H1 (cell line): Measurements from ENCODE around the gene DLST. TPM values are rescaled to one million over a fixed set of nuclear protein-coding genes. Genes with fewer than 3 reads are reported as not detected.

ENCODE experiments used
- CTCF ChIA-PET: fragments of 300-600 bp; sonication (Branson Sonifier 250); formaldehyde crosslinking; loops from one replicate; lab custom pipeline; 2021; ENCODE audit not compliant: partially characterized antibody; lab: Charles Lee
- POLR2A ChIA-PET: fragments of 300-600 bp; sonication (Branson Sonifier 250); formaldehyde crosslinking; loops from one replicate; lab custom pipeline; 2021; ENCODE audit warnings: inconsistent platforms; ENCODE audit not compliant: partially characterized antibody; lab: Charles Lee
- DNase-seq, 2 experiments: peaks; one replicate each; pipeline versions ENCODE4 v3.0.0 to v3.0.0-alpha.2; 2010 to 2022; ENCODE audit warnings: low spot score in 2 of 2, low read depth in 1 of 2, mixed read lengths in 1 of 2
- FAIRE-seq: peaks from 2 replicates; lab custom pipeline; 2011; peaks lifted over from hg19 to GRCh38; lab: Jason Lieb, UNC
- H2AFZ ChIP-seq: 2 replicates; pipeline ENCODE4 v1.8.1; 2012; ENCODE audit warnings: low read length, inconsistent platforms
- H2AK5ac ChIP-seq: 2 replicates; pipeline ENCODE4 v1.6.1; 2013; ENCODE audit warnings: low read depth, low read length
- H2BK120ac ChIP-seq: replicated peaks from 2 replicates; pipeline ENCODE3; 2013; ENCODE audit warnings: low read depth, low read length, inconsistent platforms
- H2BK12ac ChIP-seq: 2 replicates; pipeline ENCODE4 v1.6.1; 2013; ENCODE audit warnings: low read depth, low read length
- H2BK15ac ChIP-seq: 2 replicates; pipeline ENCODE4 v1.6.1; 2013; ENCODE audit warnings: low read length
- H2BK20ac ChIP-seq: 2 replicates; pipeline ENCODE4 v1.6.1; 2013; ENCODE audit warnings: low read length
- H2BK5ac ChIP-seq: 2 replicates; pipeline ENCODE4 v1.6.1; 2013; ENCODE audit warnings: low read depth, low read length
- H3K14ac ChIP-seq: 2 replicates; pipeline ENCODE4 v1.6.1; 2013; ENCODE audit warnings: inconsistent platforms; ENCODE audit not compliant: insufficient read length
- H3K18ac ChIP-seq: 2 replicates; pipeline ENCODE4 v1.6.1; 2013; ENCODE audit warnings: low read length; ENCODE audit errors: extremely low read depth
- H3K23ac ChIP-seq: 2 replicates; pipeline ENCODE4 v1.6.1; 2013; ENCODE audit warnings: inconsistent platforms; ENCODE audit not compliant: insufficient read length
- H3K23me2 ChIP-seq: 2 replicates; pipeline ENCODE4 v1.6.1; 2013; ENCODE audit warnings: low read depth, low read length
- H3K27ac ChIP-seq: 2 replicates; pipeline ENCODE4 v1.6.1; 2011; ENCODE audit warnings: low read depth, low read length, inconsistent platforms
- H3K27me3 ChIP-seq, 4 experiments: replicated peaks in 1 of 4; 1 replicate in 1 of 4; 2 replicates in 3 of 4; pipeline versions ENCODE4 v1.6.1 to v1.8.1; 2011 to 2013; ENCODE audit warnings: low read length in 3 of 4, mild to moderate bottlenecking in 3 of 4, inconsistent platforms in 2 of 4, mixed read lengths in 2 of 4, moderate library complexity in 1 of 4; ENCODE audit not compliant: control insufficient read depth in 3 of 4, insufficient read depth in 3 of 4; ENCODE audit errors: extremely low read depth in 1 of 4
- H3K36me3 ChIP-seq, 4 experiments: 2 replicates each; pipeline versions ENCODE4 v1.6.1 to v1.8.1; 2011 to 2013; ENCODE audit warnings: mild to moderate bottlenecking in 4 of 4, low read length in 3 of 4, moderate library complexity in 2 of 4, control low read depth in 1 of 4, inconsistent platforms in 1 of 4; ENCODE audit not compliant: insufficient read depth in 4 of 4, control insufficient read depth in 2 of 4
- H3K4ac ChIP-seq: replicated peaks from 2 replicates; pipeline ENCODE3; 2013; ENCODE audit warnings: low read length, low read depth, mixed read lengths, inconsistent platforms; ENCODE audit not compliant: insufficient read length
- H3K4me1 ChIP-seq, 4 experiments: replicated peaks in 1 of 4; 1 replicate in 1 of 4; 2 replicates in 3 of 4; pipeline versions ENCODE4 v1.6.1 to v1.8.1; 2011 to 2013; ENCODE audit warnings: low read length in 3 of 4, inconsistent platforms in 2 of 4, mixed read lengths in 1 of 4; ENCODE audit not compliant: insufficient read depth in 4 of 4, control insufficient read depth in 3 of 4
- H3K4me2 ChIP-seq, 2 experiments: 2 replicates each; pipeline versions ENCODE4 v1.6.1 to v1.8.1; 2011 to 2013; ENCODE audit warnings: low read depth in 2 of 2, low read length in 2 of 2, control low read depth in 1 of 2, inconsistent platforms in 1 of 2, mild to moderate bottlenecking in 1 of 2; ENCODE audit not compliant: insufficient read depth in 1 of 2
- H3K4me3 ChIP-seq, 4 experiments: fragments of 200-600, 300-600 bp in 1 of 4; sonication (generic), shearing (Covaris generic), sonication (Bioruptor Twin) in 1 of 4; 2 replicates each; pipeline versions ENCODE4 v1.5.1 to v1.8.1; 2011 to 2016; ENCODE audit warnings: low read length in 4 of 4, low read depth in 3 of 4, control low read depth in 2 of 4, inconsistent platforms in 2 of 4, mild to moderate bottlenecking in 2 of 4, mixed read lengths in 1 of 4, moderate library complexity in 1 of 4; ENCODE audit not compliant: insufficient read depth in 2 of 4; ENCODE audit errors: extremely low read depth in 1 of 4
- H3K56ac ChIP-seq: replicated peaks from 2 replicates; pipeline ENCODE3; 2013; ENCODE audit warnings: low read depth, mild to moderate bottlenecking, mixed read lengths, low read length, inconsistent platforms; ENCODE audit not compliant: insufficient read length
- H3K79me1 ChIP-seq: 2 replicates; pipeline ENCODE4 v1.6.1; 2013; ENCODE audit warnings: low read depth, low read length, control low read depth
- H3K79me2 ChIP-seq, 2 experiments: 2 replicates each; pipeline versions ENCODE4 v1.6.1 to v1.8.1; 2012 to 2013; ENCODE audit warnings: low read length in 2 of 2, mild to moderate bottlenecking in 2 of 2, inconsistent platforms in 1 of 2; ENCODE audit not compliant: insufficient read depth in 2 of 2, control insufficient read depth in 1 of 2
- H3K9ac ChIP-seq, 4 experiments: replicated peaks in 1 of 4; 1 replicate in 1 of 4; 2 replicates in 3 of 4; pipeline versions ENCODE4 v1.6.1 to v1.8.1; 2011 to 2013; ENCODE audit warnings: low read depth in 3 of 4, low read length in 3 of 4, control low read depth in 2 of 4, mild to moderate bottlenecking in 2 of 4, moderate library complexity in 2 of 4, inconsistent platforms in 1 of 4; ENCODE audit errors: extremely low read depth in 1 of 4
- H3K9me3 ChIP-seq, 2 experiments: 2 replicates each; pipeline versions ENCODE4 v1.6.1 to v1.8.1; 2012 to 2013; ENCODE audit warnings: mild to moderate bottlenecking in 2 of 2, moderate library complexity in 2 of 2, control low read depth in 1 of 2, inconsistent platforms in 1 of 2, low read depth in 1 of 2, low read length in 1 of 2, mixed read lengths in 1 of 2; ENCODE audit not compliant: insufficient read depth in 2 of 2
- H4K20me1 ChIP-seq, 2 experiments: replicated peaks in 1 of 2; 2 replicates each; pipeline versions ENCODE3 to v1.8.1; 2011 to 2013; ENCODE audit warnings: inconsistent platforms in 2 of 2, low read length in 2 of 2, mild to moderate bottlenecking in 1 of 2; ENCODE audit not compliant: insufficient read depth in 2 of 2, control insufficient read depth in 1 of 2
- H4K5ac ChIP-seq: 2 replicates; pipeline ENCODE4 v1.6.1; 2013; ENCODE audit warnings: low read length, low read depth, mixed read lengths, inconsistent platforms; ENCODE audit not compliant: insufficient read length
- H4K8ac ChIP-seq: 2 replicates; pipeline ENCODE4 v1.8.0; 2013; ENCODE audit warnings: mild to moderate bottlenecking, moderate library complexity, low read length, inconsistent platforms; ENCODE audit not compliant: insufficient read depth; ENCODE audit errors: extremely low read depth
- H4K91ac ChIP-seq: replicated peaks from 2 replicates; pipeline ENCODE3; 2013; ENCODE audit warnings: low read length, mixed read lengths, inconsistent platforms; ENCODE audit not compliant: insufficient read length
- SAP30 ChIP-seq: fragments of 300-600 bp; sonication (generic); IDR thresholded peaks from 2 replicates; pipeline ENCODE4 v1.7.1; 2012; ENCODE audit warnings: low read length, moderate library complexity, mild to moderate bottlenecking, inconsistent platforms; ENCODE audit not compliant: insufficient read depth, insufficient replicate concordance
- WGBS, 2 experiments: shearing (Covaris generic) in 1 of 2; methylation state at CpG; one replicate each; pipeline versions ENCODE4 v1.1.6 to v1.1.7; 2013 to 2015; ENCODE audit warnings: low lambda C conversion rate in 2 of 2, mixed read lengths in 2 of 2, inconsistent platforms in 1 of 2, low coverage in 1 of 2, missing lambda C conversion rate in 1 of 2; ENCODE audit not compliant: insufficient replicate concordance in 2 of 2, insufficient coverage in 1 of 2, insufficient read length in 1 of 2; ENCODE audit errors: extremely low coverage in 1 of 2, missing lambda C conversion rate in 1 of 2; 5-methylcytosine and 5-hydroxymethylcytosine counted together
- polyA plus RNA-seq, 7 experiments: library from polyadenylated mRNA; depleted of rRNA in 3 of 7; stranded (reverse) in 5 of 7; unstranded in 2 of 7; fragments of >200 nt in 5 of 7; fragments of 200-250 nt in 2 of 7; gene quantifications; 1 replicate in 5 of 7; 2 replicates in 1 of 7; 4 replicates in 1 of 7; pipeline versions ENCODE4 v1.2.1 to v1.2.3, GENCODE V29; 2011 to 2013; ENCODE audit warnings: missing spikeins in 2 of 7, mixed read lengths in 2 of 7
- total RNA-seq: library from RNA; stranded (reverse); fragmentation: NEBNext Ultra II Directional; extraction: Animal tissue kit (Norgen Biotek cat#: 25700); gene quantifications from 2 replicates; pipeline ENCODE4 v1.2.1, GENCODE V29; 2021

DLST gene
- total and polyA plus RNA-seq, 2 of the 8 experiments (the other 6 are each of a cell fraction or from before 2014, with no cell fraction given) = 96.5 to 117 TPM

DNA sequence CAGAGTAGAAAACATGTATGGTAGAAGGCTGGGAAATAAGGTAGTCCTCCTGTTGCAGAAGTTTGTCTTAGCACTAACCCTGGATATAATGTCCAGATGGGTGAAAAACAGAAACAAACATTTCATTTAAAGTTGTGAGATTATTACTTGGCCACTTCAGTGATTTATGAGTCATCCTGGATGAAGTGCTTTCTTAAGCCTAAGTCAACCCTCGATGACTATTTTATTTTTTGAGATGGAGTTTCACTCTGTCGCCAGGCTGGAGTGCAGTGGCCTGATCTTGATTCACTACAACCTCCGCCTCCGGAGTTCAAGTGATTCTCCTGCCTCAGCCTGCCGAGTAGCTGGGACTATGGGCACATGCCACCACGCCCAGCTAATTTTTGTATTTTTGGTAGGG lies 10.2 kb downstream of the DLST start:
- Histone ChIP-seq H2AK5ac (no peak overlapping the region), H3K9ac (no peak overlapping the region), H3K18ac (no peak overlapping the region), H3K4me2 (no peak overlapping the region), H3K79me2 (peaks cover 0 to 25% of the 10 kb centered on the region in 2 experiments; a peak in 2 of 4 replicates), H3K9me3 (no peaks in the 10 kb centered on the region), H3K27me3 (no peaks in the 10 kb centered on the region), H3K4ac (no peak overlapping the region), H2BK20ac (no peak overlapping the region), H2AFZ (no peak overlapping the region), H2BK120ac (no peak overlapping the region), H2BK12ac (no peak overlapping the region), H3K79me1 (peaks cover 5% of the 10 kb centered on the region), H2BK15ac (no peak overlapping the region), H4K5ac (no peak overlapping the region), H3K27ac (no peak overlapping the region), H2BK5ac (no peak overlapping the region), H3K4me3 (no peak overlapping the region), H3K56ac (no peak overlapping the region), H4K20me1 (peaks cover 3 to 6% of the 10 kb centered on the region in 2 experiments), H3K14ac (no peak overlapping the region), H3K23me2 (no peaks in the 10 kb centered on the region), H3K4me1 (peaks cover under 1 to 6% (median 2%) of the 10 kb centered on the region in 4 experiments; a peak in 4 of 7 replicates), H3K23ac (no peak overlapping the region), H4K91ac (no peak overlapping the region), H4K8ac (no peak overlapping the region), H3K36me3 (peaks cover 28 to 82% (median 61%) of the 10 kb centered on the region in 4 experiments)
- CTCF ChIA-PET = interaction anchor here (1.1 to 24.8 kb wide), 5 partner anchors 11 to 54 kb away, joined by 3 to 509 read pairs (median 10); no protein-coding TSS in a partner anchor
- WGBS, 2 experiments = 94% methylated on average over 6 of the region's 6 CpGs; no CpG with 5 or more reads in 1 of the 2 experiments
- FAIRE-seq = no peak
- DNase-seq = no peak
- POLR2A ChIA-PET = interaction anchor here (2.3 kb wide), 1 partner anchor 14 kb away, joined by 15 read pairs; no protein-coding TSS in a partner anchor
- TF ChIP-seq SAP30 = no peak
